ENCODE measurements around the gene MYZAP.

- TF ChIP-seq CTCF (IDR thresholded peaks at IDR 0.05) (no peak), POLR2A (IDR thresholded peaks at IDR 0.05) (no peak)
Observed at GRCh38 chr15:57563416-57563815, 28.3 kb upstream of the MYZAP start.
